HG02973 (cell line): Measurements from ENCODE around the gene SBF2.

Source experiments
- ATAC-seq: cut with Tn5 transposase; IDR thresholded peaks from one replicate; pipeline ENCODE4 v1.9.1; 2021; ENCODE audit warnings: moderate library complexity; ENCODE audit not compliant: unreplicated experiment

SBF2 gene

GRCh38 chr11:10293423-10294289, at the start of gene SBF2:
TSS of gene SBF2 (minus strand) at chr11:10294219. CDS start at chr11:10294069, 150 bp downstream.
- ATAC-seq: no peak

- ATAC-seq: no peak
Measured at GRCh38 chr11:10338287-10338686, 44.3 kb upstream of the SBF2 start.

GRCh38 chr11:10333490-10333889, 39.5 kb upstream of the SBF2 start:
- no peak for ATAC-seq

- no peak for ATAC-seq
Measured at GRCh38 chr11:10331548-10332289, 37.7 kb upstream of the SBF2 start.

- ATAC-seq: no peak
Measured at GRCh38 chr11:10329935-10330334, 35.9 kb upstream of the SBF2 start.

GRCh38 chr11:10329356-10329755, 35.3 kb upstream of the SBF2 start:
- ATAC-seq: no peak

GRCh38 chr11:10328314-10329098, 34.5 kb upstream of the SBF2 start:
- no peak for ATAC-seq

- ATAC-seq: no peak
Measured at GRCh38 chr11:10327254-10327653, 33.2 kb upstream of the SBF2 start.

- ATAC-seq: no peak
Measured at GRCh38 chr11:10326012-10326964, 32.3 kb upstream of the SBF2 start.

- ATAC-seq: no peak
Measured at GRCh38 chr11:10325277-10326011, 31.4 kb upstream of the SBF2 start.

- ATAC-seq: no peak
Measured at GRCh38 chr11:10324474-10324873, 30.5 kb upstream of the SBF2 start.

GRCh38 chr11:10323793-10324170, 29.8 kb upstream of the SBF2 start:
- no peak for ATAC-seq

- no peak for ATAC-seq
Measured at GRCh38 chr11:10322830-10323792, 29.1 kb upstream of the SBF2 start.

GRCh38 chr11:10322401-10322800, 28.4 kb upstream of the SBF2 start:
- ATAC-seq: no peak

- no peak for ATAC-seq
Measured at GRCh38 chr11:10320736-10321465, 26.9 kb upstream of the SBF2 start.

- no peak for ATAC-seq
Measured at GRCh38 chr11:10319702-10320558, 25.9 kb upstream of the SBF2 start.

GRCh38 chr11:10318527-10318802, 24.4 kb upstream of the SBF2 start:
- ATAC-seq: no peak
